PC-9 (cell line): ENCODE data around the gene CDIPT. TPM values are rescaled to one million over a fixed set of nuclear protein-coding genes. Genes with fewer than 3 reads are reported as not detected.
"Not testable (repeated sequence)": the region's sequence is repeated elsewhere in the genome, so short reads cannot be mapped to it uniquely, and the experiment has no call there.

Experiments
- BruUV-seq: library from RNA; stranded (reverse); fragments of 400-500 nt; replicated peaks from 2 replicates; lab custom pipeline; 2021; lab: Mats Ljungman, UMichigan
- CTCF ChIA-PET: fragments of 300-600 bp; sonication (Branson Sonifier 250); formaldehyde crosslinking; loops from one replicate; lab custom pipeline; 2022; ENCODE audit warnings: antibody characterized with exemption; lab: Charles Lee
- POLR2A ChIA-PET: fragments of 300-600 bp; sonication (Branson Sonifier 250); formaldehyde crosslinking; loops from one replicate; lab custom pipeline; 2022; ENCODE audit warnings: antibody characterized with exemption; ENCODE audit not compliant: unreplicated experiment; lab: Charles Lee
- DNase-seq, 2 experiments: peaks; one replicate each; pipeline versions ENCODE4 v3.0.0 to v3.0.0-alpha.2; 2015 to 2022; ENCODE audit warnings: mixed read lengths in 1 of 2
- H2AFZ ChIP-seq: fragments of 200-600 bp; sonication (generic); 2 replicates; pipeline ENCODE4 v1.8.1; 2017; ENCODE audit warnings: antibody characterized with exemption
- H3F3A ChIP-seq: fragments of 200-600 bp; sonication (generic); 2 replicates; pipeline ENCODE4 v1.8.1; 2017; ENCODE audit warnings: antibody characterized with exemption, mild to moderate bottlenecking, low read depth; ENCODE audit not compliant: insufficient read depth
- H3K27ac ChIP-seq: fragments of 200-600 bp; sonication (generic); 2 replicates; pipeline ENCODE4 v1.6.1; 2016; ENCODE audit warnings: mixed run types
- H3K27me3 ChIP-seq: fragments of 200-600 bp; sonication (generic); 2 replicates; pipeline ENCODE4 v1.6.1; 2016; ENCODE audit warnings: low read depth, mixed run types; ENCODE audit not compliant: insufficient read depth
- H3K36me3 ChIP-seq: fragments of 200-600 bp; sonication (generic); 2 replicates; pipeline ENCODE4 v1.6.1; 2016; ENCODE audit warnings: low read depth, mixed run types
- H3K4me1 ChIP-seq: fragments of 200-600 bp; sonication (generic); replicated peaks from 2 replicates; pipeline ENCODE4 v1.6.1; 2016; ENCODE audit warnings: mixed run types; ENCODE audit not compliant: insufficient read depth
- H3K4me2 ChIP-seq: fragments of 200-600 bp; sonication (generic); 2 replicates; pipeline ENCODE4 v1.6.1; 2017; ENCODE audit warnings: mixed run types
- H3K4me3 ChIP-seq: fragments of 200-600 bp; sonication (generic); 2 replicates; pipeline ENCODE4 v1.6.1; 2016; ENCODE audit warnings: mixed run types
- H3K79me2 ChIP-seq: fragments of 200-600 bp; sonication (generic); 2 replicates; pipeline ENCODE4 v1.6.1; 2017; ENCODE audit warnings: low read depth, mixed run types
- H3K9me2 ChIP-seq: fragments of 200-600 bp; sonication (generic); 2 replicates; pipeline ENCODE4 v1.8.1; 2017; ENCODE audit warnings: mild to moderate bottlenecking; ENCODE audit not compliant: insufficient read depth
- H3K9me3 ChIP-seq: fragments of 200-600 bp; sonication (generic); 2 replicates; pipeline ENCODE4 v1.8.1; 2016; ENCODE audit warnings: low read depth; ENCODE audit not compliant: insufficient read depth
- H4K20me1 ChIP-seq: fragments of 200-600 bp; sonication (generic); 2 replicates; pipeline ENCODE4 v1.8.1; 2017; ENCODE audit not compliant: insufficient read depth
- CTCF ChIP-seq: fragments of 200-600 bp; sonication (generic); conservative IDR thresholded peaks from 2 replicates; pipeline ENCODE4 v1.6.1; 2017; ENCODE audit warnings: mixed run types, antibody characterized with exemption, mild to moderate bottlenecking, moderate library complexity
- EZH2 ChIP-seq: fragments of 200-600 bp; sonication (generic); IDR thresholded peaks from 2 replicates; pipeline ENCODE4 v1.8.0; 2017; ENCODE audit warnings: antibody characterized with exemption, low read depth
- intact Hi-C: fragments of 100-400 bp; cut with micrococcal nuclease; formaldehyde crosslinking; loops from one replicate; pipeline ENCODE4 v1.10.0; 2022; ENCODE audit not compliant: unreplicated experiment
- total RNA-seq: library from RNA; stranded (reverse); gene quantifications from 2 replicates; pipeline ENCODE4 v1.2.3, GENCODE V29; 2021

The CDIPT gene
- total RNA-seq, 1 experiment from 2014 or later = 90.6 TPM

DNA sequence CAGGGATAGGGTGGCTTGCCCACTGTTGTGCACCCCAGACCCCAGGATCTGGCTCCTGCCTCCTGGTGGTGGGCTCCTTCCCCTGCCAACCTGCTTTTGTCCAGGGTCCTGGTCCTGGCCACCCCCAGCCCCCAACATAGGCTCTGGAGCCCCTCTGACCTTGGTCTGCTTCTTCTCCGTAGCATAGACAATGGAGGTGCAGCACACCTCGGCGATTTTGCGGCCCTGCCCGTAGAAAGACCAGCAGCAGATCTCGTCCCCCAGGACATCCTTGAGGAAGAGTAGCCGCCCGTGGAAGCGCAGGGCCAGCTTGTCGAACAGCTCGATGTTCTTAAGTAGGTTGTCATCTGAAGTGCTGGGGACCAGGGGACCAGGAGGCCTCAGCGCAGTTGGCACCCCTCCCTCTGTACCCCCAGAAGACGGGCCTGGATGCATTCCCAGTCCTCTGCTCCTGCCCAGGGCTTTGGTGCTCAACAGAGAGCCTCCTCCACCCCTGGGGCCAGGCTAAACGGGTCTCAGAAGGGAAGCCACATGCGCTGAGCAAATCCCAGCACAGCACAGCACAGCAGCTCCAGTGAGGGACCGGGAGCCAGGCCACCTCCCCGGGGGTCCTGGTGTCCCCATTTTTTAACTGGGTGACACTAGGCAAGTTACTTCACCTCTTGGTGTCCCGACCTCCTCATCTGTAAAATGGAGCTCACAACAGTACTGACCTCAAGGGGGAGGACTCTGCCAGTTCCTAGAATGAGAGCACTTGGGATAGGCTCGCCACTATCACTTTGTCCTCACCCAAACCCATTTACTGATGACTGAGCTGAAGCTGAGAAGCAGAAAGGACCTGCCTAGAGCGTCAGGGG, 48.0 kb upstream of the CDIPT start:
- peaks cover 11% of the 10 kb centered on the region for H3K4me1 ChIP-seq
- no peak overlapping the region for H3K27ac ChIP-seq
- no peak for DNase-seq
- H3K27me3 ChIP-seq = no peaks in the 10 kb centered on the region
- no peaks in the 10 kb centered on the region for H3K79me2 ChIP-seq
- no peaks in the 10 kb centered on the region for H3K9me2 ChIP-seq
- POLR2A ChIA-PET = no interaction called here
- BruUV-seq = no TSS peak
- TF ChIP-seq EZH2 (no peak), CTCF (no peak)
- no peak overlapping the region for H2AFZ ChIP-seq
- intact Hi-C loops = no loop called here
- peaks cover 17% of the 10 kb centered on the region; the same call in 1 of the 2 replicates for H3F3A ChIP-seq
- CTCF ChIA-PET = no interaction called here
- H3K36me3 ChIP-seq = no peaks in the 10 kb centered on the region
- no peaks in the 10 kb centered on the region for H4K20me1 ChIP-seq
- H3K4me2 ChIP-seq = no peak overlapping the region
- no peaks in the 10 kb centered on the region for H3K9me3 ChIP-seq
- no peak overlapping the region for H3K4me3 ChIP-seq

GRCh38 chr16:29909851-29910250, 46.8 kb upstream of the CDIPT start:
- H3K36me3 ChIP-seq, H3K9me2 ChIP-seq, H2AFZ ChIP-seq, H3K27ac ChIP-seq, H3K27me3 ChIP-seq, H3K9me3 ChIP-seq, BruUV-seq, H3F3A ChIP-seq, H3K4me1 ChIP-seq, H3K4me3 ChIP-seq, H3K4me2 ChIP-seq, DNase-seq, intact Hi-C loops, H4K20me1 ChIP-seq, H3K79me2 ChIP-seq: not testable (repeated sequence)
- ChIA-PET POLR2A (interaction anchor here (0.6 kb wide), 1 partner anchor 15 kb away, joined by 10 read pairs; no protein-coding TSS in a partner anchor), CTCF (interaction anchor here (0.6 kb wide), 2 partner anchors 11 to 210 kb away, joined by 5 to 11 read pairs; partner anchors contain the start of gene SEZ6L2)

GRCh38 chr16:29909391-29909790, 46.4 kb upstream of the CDIPT start:
- ChIA-PET POLR2A (interaction anchor here (0.6 kb wide), 1 partner anchor 15 kb away, joined by 10 read pairs; no protein-coding TSS in a partner anchor), CTCF (interaction anchor here (0.6 kb wide), 3 partner anchors 10 to 899 kb away, joined by 4 to 11 read pairs (median 5); partner anchors contain the start of gene SEZ6L2)
- Histone ChIP-seq H3K4me1 (no peaks in the 10 kb centered on the region), H3K27ac (no peak overlapping the region), H3F3A (peaks cover 4% of the 10 kb centered on the region; the same call in 1 of the 2 replicates), H4K20me1 (no peaks in the 10 kb centered on the region), H3K9me2 (no peaks in the 10 kb centered on the region), H2AFZ (no peak overlapping the region), H3K36me3 (no peaks in the 10 kb centered on the region), H3K4me3 (no peak overlapping the region), H3K79me2 (no peaks in the 10 kb centered on the region), H3K9me3 (no peaks in the 10 kb centered on the region), H3K27me3 (no peaks in the 10 kb centered on the region), H3K4me2 (no peak overlapping the region)
- intact Hi-C loops = no loop called here
- no peak for TF ChIP-seq EZH2
- TF ChIP-seq CTCF = no peak
- BruUV-seq = no TSS peak
- no peak for DNase-seq
